Measurements from ENCODE around the gene TMEM72.
A peak's percentile ranks its signal among the peaks of the same experiment; 100 is the strongest.

The TMEM72 gene

GRCh38 chr10:44971434-44971833 is 60.3 kb downstream of the TMEM72 start:
- no peak for DNase-seq (ENCODE audit: low read depth)
- H3K4me3 ChIP-seq (ENCODE audit: low read length) = no peak overlapping the region
- TF ChIP-seq CTCF (IDR thresholded peaks at IDR 0.05; ENCODE audit: insufficient read depth, low read depth, low read length, missing control alignments) = no peak

GRCh38 chr10:44971935-44972757 is 61.0 kb downstream of the TMEM72 start:
- no peak for DNase-seq (ENCODE audit: low read depth)
- TF ChIP-seq CTCF (IDR thresholded peaks at IDR 0.05; ENCODE audit: insufficient read depth, low read depth, low read length, missing control alignments) = no peak
- H3K4me3 ChIP-seq (ENCODE audit: low read length) = no peak overlapping the region

GRCh38 chr10:44972874-44973306 is 61.8 kb downstream of the TMEM72 start:
- H3K4me3 ChIP-seq (ENCODE audit: low read length) = no peak overlapping the region
- TF ChIP-seq CTCF (IDR thresholded peaks at IDR 0.05; ENCODE audit: insufficient read depth, low read depth, low read length, missing control alignments) = no peak
- no peak for DNase-seq (ENCODE audit: low read depth)

GRCh38 chr10:44973323-44974081 is 62.4 kb downstream of the TMEM72 start:
- no peak for DNase-seq (ENCODE audit: low read depth)
- TF ChIP-seq CTCF (IDR thresholded peaks at IDR 0.05; ENCODE audit: insufficient read depth, low read depth, low read length, missing control alignments) = no peak
- no peak overlapping the region for H3K4me3 ChIP-seq (ENCODE audit: low read length)

GRCh38 chr10:44974082-44974627 is 63.0 kb downstream of the TMEM72 start:
- no peak for TF ChIP-seq CTCF (IDR thresholded peaks at IDR 0.05; ENCODE audit: insufficient read depth, low read depth, low read length, missing control alignments)
- H3K4me3 ChIP-seq (ENCODE audit: low read length) = peak overlapping the region; percentile 48
- no peak for DNase-seq (ENCODE audit: low read depth)

- peak; percentile 35 for DNase-seq (ENCODE audit: low read depth)
- peak overlapping the region; percentile 48 for H3K4me3 ChIP-seq (ENCODE audit: low read length)
- TF ChIP-seq CTCF (IDR thresholded peaks at IDR 0.05; ENCODE audit: insufficient read depth, low read depth, low read length, missing control alignments) = peak; percentile 50
These were observed 63.7 kb downstream of the TMEM72 start for GRCh38 chr10:44974628-44975430.

Measured in epithelial cell of esophagus (primary cell).